Choroid plexus epithelial cell (primary cell): ENCODE measurements around the gene NAA16.
A peak's percentile ranks its signal among the peaks of the same experiment; 100 is the strongest.

ENCODE experiments used
- DNase-seq: peaks from one replicate; pipeline ENCODE4 v3.0.0-alpha.2; 2010; ENCODE audit warnings: low read depth
- H3K4me3 ChIP-seq: 2 replicates; pipeline ENCODE4 v1.5.1; 2011; ENCODE audit warnings: low read depth, mild to moderate bottlenecking, control low read depth, low read length, moderate library complexity
- CTCF ChIP-seq: conservative IDR thresholded peaks from 2 replicates; pipeline ENCODE4 v1.5.1; 2011; ENCODE audit warnings: low read depth, mild to moderate bottlenecking, control low read depth, inconsistent platforms, low read length, moderate library complexity

The NAA16 gene

GRCh38 chr13:41388143-41388881 lies 77.2 kb downstream of the NAA16 start:
- no peak for TF ChIP-seq CTCF
- no peak for DNase-seq
- H3K4me3 ChIP-seq = no peak overlapping the region

- DNase-seq = no peak
- H3K4me3 ChIP-seq = no peak overlapping the region
- TF ChIP-seq CTCF = no peak
Observed at GRCh38 chr13:41389580-41389979, 78.5 kb downstream of the NAA16 start.

- no peak overlapping the region for H3K4me3 ChIP-seq
- no peak for TF ChIP-seq CTCF
- no peak for DNase-seq
Observed at GRCh38 chr13:41394166-41394565, 83.1 kb downstream of the NAA16 start.

- TF ChIP-seq CTCF = no peak
- peak; percentile 13 for DNase-seq
- no peak overlapping the region for H3K4me3 ChIP-seq
Observed at GRCh38 chr13:41398494-41399170, 87.6 kb downstream of the NAA16 start.

- no peak for DNase-seq
- peak; percentile 11 for TF ChIP-seq CTCF
- H3K4me3 ChIP-seq = no peak overlapping the region
Observed at GRCh38 chr13:41401366-41401765, 90.3 kb downstream of the NAA16 start.

- DNase-seq = no peak
- TF ChIP-seq CTCF = no peak
- no peak overlapping the region for H3K4me3 ChIP-seq
Observed at GRCh38 chr13:41402691-41403511, 91.8 kb downstream of the NAA16 start.
